Thyroid gland (tissue), 4 donors: ENCODE results near the gene FOXC1. TPM values are rescaled to one million over a fixed set of nuclear protein-coding genes. Genes with fewer than 3 reads are reported as not detected.

Experiments
- DNase-seq, 2 donors: peaks; one replicate each; pipeline ENCODE4 v3.0.0-alpha.2; 2019
- H3K27ac ChIP-seq, 3 donors: fragments of 200-600 bp; sonication (generic); 1 replicate in 2 of 3; 2 replicates in 1 of 3; pipeline ENCODE4 v1.5.1; 2016 to 2019; ENCODE audit warnings: mild to moderate bottlenecking in 1 of 3, moderate library complexity in 1 of 3
- H3K27me3 ChIP-seq: fragments of 200-600 bp; sonication (generic); one replicate; pipeline ENCODE4 v1.5.1; 2019
- H3K36me3 ChIP-seq, 2 donors: fragments of 200-600 bp; sonication (generic); one replicate each; pipeline ENCODE4 v1.5.1; 2016 to 2019
- H3K4me1 ChIP-seq, 2 donors: fragments of 200-600 bp; sonication (generic); one replicate each; pipeline ENCODE4 v1.5.1; 2017 to 2019
- H3K4me3 ChIP-seq, 3 donors: fragments of 200-600 bp; sonication (generic); replicated peaks in 1 of 3; 1 replicate in 2 of 3; 2 replicates in 1 of 3; pipeline ENCODE4 v1.5.1; 2016; ENCODE audit warnings: mild to moderate bottlenecking in 1 of 3
- H3K9me3 ChIP-seq: fragments of 200-600 bp; sonication (generic); one replicate; pipeline ENCODE4 v1.5.1; 2017
- POLR2A ChIP-seq, 2 donors: fragments of 450-650 bp; IDR thresholded peaks; one replicate each; pipeline ENCODE4 v1.6.1; 2017; ENCODE audit warnings: antibody characterized with exemption in 2 of 2, mild to moderate bottlenecking in 2 of 2, moderate library complexity in 1 of 2
- WGBS, 2 donors: methylation state at CpG; one replicate each; pipeline ENCODE4 v1.1.5; 2017; 5-methylcytosine and 5-hydroxymethylcytosine counted together
- intact Hi-C: fragments of 100-400 bp; cut with DNase I; formaldehyde crosslinking; loops from one replicate; pipeline ENCODE4 v1.15.1; 2023
- total RNA-seq, 4 donors: library from RNA; depleted of rRNA; stranded (reverse); fragments of >200 nt; gene quantifications; one replicate each; pipeline ENCODE4 v1.2.3, GENCODE V29; 2016
- TF ChIP-seq, protein P1 (sequence below), 6 experiments: fragments of 200-600 bp in 3 of 6; fragments of 450-650 bp in 3 of 6; sonication (generic) in 3 of 6; IDR thresholded peaks; one replicate each; pipeline ENCODE4 v1.5.1; 2016 to 2019; ENCODE audit warnings: antibody characterized with exemption in 6 of 6, mild to moderate bottlenecking in 2 of 6, inconsistent platforms in 1 of 6, moderate library complexity in 1 of 6

Gene FOXC1
- total RNA-seq, 4 donors from 2014 or later = 3.8 to 8.1 (median 5.5) TPM

DNA sequence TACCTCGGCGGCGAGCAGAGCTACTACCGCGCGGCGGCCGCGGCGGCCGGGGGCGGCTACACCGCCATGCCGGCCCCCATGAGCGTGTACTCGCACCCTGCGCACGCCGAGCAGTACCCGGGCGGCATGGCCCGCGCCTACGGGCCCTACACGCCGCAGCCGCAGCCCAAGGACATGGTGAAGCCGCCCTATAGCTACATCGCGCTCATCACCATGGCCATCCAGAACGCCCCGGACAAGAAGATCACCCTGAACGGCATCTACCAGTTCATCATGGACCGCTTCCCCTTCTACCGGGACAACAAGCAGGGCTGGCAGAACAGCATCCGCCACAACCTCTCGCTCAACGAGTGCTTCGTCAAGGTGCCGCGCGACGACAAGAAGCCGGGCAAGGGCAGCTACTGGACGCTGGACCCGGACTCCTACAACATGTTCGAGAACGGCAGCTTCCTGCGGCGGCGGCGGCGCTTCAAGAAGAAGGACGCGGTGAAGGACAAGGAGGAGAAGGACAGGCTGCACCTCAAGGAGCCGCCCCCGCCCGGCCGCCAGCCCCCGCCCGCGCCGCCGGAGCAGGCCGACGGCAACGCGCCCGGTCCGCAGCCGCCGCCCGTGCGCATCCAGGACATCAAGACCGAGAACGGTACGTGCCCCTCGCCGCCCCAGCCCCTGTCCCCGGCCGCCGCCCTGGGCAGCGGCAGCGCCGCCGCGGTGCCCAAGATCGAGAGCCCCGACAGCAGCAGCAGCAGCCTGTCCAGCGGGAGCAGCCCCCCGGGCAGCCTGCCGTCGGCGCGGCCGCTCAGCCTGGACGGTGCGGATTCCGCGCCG is 994 bp downstream of the FOXC1 start:
- Histone ChIP-seq H3K36me3 (no peaks in the 10 kb centered on the region), H3K27ac (peak overlapping the region; percentile 59 to 88 (median 88)), H3K27me3 (peaks cover 51% of the 10 kb centered on the region), H3K4me1 (peaks cover 10 to 37% of the 10 kb centered on the region in 2 donors), H3K4me3 (peak overlapping the region in 2 of 3 donors; percentile 32 to 56), H3K9me3 (no peaks in the 10 kb centered on the region)
- peak in 1 of 2 donors; percentile 22 for DNase-seq
- WGBS, 2 donors = 2 to 10% methylated on average over 26 to 34 of the region's 101 CpGs
- TF ChIP-seq POLR2A (IDR thresholded peaks at IDR 0.05) = no peak
- TF ChIP-seq, protein P1, sequence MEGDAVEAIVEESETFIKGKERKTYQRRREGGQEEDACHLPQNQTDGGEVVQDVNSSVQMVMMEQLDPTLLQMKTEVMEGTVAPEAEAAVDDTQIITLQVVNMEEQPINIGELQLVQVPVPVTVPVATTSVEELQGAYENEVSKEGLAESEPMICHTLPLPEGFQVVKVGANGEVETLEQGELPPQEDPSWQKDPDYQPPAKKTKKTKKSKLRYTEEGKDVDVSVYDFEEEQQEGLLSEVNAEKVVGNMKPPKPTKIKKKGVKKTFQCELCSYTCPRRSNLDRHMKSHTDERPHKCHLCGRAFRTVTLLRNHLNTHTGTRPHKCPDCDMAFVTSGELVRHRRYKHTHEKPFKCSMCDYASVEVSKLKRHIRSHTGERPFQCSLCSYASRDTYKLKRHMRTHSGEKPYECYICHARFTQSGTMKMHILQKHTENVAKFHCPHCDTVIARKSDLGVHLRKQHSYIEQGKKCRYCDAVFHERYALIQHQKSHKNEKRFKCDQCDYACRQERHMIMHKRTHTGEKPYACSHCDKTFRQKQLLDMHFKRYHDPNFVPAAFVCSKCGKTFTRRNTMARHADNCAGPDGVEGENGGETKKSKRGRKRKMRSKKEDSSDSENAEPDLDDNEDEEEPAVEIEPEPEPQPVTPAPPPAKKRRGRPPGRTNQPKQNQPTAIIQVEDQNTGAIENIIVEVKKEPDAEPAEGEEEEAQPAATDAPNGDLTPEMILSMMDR (IDR thresholded peaks at IDR 0.05) = no peak
- intact Hi-C loops = no loop called here

DNA sequence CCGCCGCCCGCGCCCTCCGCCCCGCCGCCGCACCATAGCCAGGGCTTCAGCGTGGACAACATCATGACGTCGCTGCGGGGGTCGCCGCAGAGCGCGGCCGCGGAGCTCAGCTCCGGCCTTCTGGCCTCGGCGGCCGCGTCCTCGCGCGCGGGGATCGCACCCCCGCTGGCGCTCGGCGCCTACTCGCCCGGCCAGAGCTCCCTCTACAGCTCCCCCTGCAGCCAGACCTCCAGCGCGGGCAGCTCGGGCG is 1.5 kb downstream of the FOXC1 start:
- Histone ChIP-seq H3K4me3 (peak overlapping the region in 1 of 3 donors; percentile 56), H3K27ac (peak overlapping the region in 2 of 3 donors; percentile 88), H3K9me3 (no peaks in the 10 kb centered on the region), H3K4me1 (peaks cover 10 to 36% of the 10 kb centered on the region in 2 donors), H3K27me3 (peaks cover 46% of the 10 kb centered on the region), H3K36me3 (no peaks in the 10 kb centered on the region)
- no CpG with 5 or more reads among the region's 38 CpGs for WGBS, 2 donors
- DNase-seq = no peak
- intact Hi-C loops = no loop called here
- TF ChIP-seq POLR2A (IDR thresholded peaks at IDR 0.05) = no peak
- TF ChIP-seq, protein P1 (IDR thresholded peaks at IDR 0.05) = peak in 1 of 6 experiments; percentile 7

DNA sequence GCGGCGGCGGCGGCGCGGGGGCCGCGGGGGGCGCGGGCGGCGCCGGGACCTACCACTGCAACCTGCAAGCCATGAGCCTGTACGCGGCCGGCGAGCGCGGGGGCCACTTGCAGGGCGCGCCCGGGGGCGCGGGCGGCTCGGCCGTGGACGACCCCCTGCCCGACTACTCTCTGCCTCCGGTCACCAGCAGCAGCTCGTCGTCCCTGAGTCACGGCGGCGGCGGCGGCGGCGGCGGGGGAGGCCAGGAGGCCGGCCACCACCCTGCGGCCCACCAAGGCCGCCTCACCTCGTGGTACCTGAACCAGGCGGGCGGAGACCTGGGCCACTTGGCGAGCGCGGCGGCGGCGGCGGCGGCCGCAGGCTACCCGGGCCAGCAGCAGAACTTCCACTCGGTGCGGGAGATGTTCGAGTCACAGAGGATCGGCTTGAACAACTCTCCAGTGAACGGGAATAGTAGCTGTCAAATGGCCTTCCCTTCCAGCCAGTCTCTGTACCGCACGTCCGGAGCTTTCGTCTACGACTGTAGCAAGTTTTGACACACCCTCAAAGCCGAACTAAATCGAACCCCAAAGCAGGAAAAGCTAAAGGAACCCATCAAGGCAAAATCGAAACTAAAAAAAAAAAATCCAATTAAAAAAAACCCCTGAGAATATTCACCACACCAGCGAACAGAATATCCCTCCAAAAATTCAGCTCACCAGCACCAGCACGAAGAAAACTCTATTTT is 2.0 kb downstream of the FOXC1 start:
- TF ChIP-seq POLR2A (IDR thresholded peaks at IDR 0.05) = no peak
- TF ChIP-seq, protein P1 (IDR thresholded peaks at IDR 0.05) = no peak
- peaks cover 10 to 36% of the 10 kb centered on the region in 2 donors for H3K4me1 ChIP-seq
- peaks cover 41% of the 10 kb centered on the region for H3K27me3 ChIP-seq
- H3K27ac ChIP-seq = peak overlapping the region; percentile 36 to 66 (median 36)
- H3K4me3 ChIP-seq = peak overlapping the region in 2 of 3 donors; percentile 21 to 56
- WGBS, 2 donors = 10% methylated on average over 15 to 16 of the region's 71 CpGs
- H3K9me3 ChIP-seq = no peaks in the 10 kb centered on the region
- intact Hi-C loops = no loop called here
- H3K36me3 ChIP-seq = no peaks in the 10 kb centered on the region
- DNase-seq = no peak

DNA sequence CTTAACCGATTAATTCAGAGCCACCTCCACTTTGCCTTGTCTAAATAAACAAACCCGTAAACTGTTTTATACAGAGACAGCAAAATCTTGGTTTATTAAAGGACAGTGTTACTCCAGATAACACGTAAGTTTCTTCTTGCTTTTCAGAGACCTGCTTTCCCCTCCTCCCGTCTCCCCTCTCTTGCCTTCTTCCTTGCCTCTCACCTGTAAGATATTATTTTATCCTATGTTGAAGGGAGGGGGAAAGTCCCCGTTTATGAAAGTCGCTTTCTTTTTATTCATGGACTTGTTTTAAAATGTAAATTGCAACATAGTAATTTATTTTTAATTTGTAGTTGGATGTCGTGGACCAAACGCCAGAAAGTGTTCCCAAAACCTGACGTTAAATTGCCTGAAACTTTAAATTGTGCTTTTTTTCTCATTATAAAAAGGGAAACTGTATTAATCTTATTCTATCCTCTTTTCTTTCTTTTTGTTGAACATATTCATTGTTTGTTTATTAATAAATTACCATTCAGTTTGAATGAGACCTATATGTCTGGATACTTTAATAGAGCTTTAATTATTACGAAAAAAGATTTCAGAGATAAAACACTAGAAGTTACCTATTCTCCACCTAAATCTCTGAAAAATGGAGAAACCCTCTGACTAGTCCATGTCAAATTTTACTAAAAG is 2.7 kb downstream of the FOXC1 start:
- H3K27me3 ChIP-seq = peaks cover 36% of the 10 kb centered on the region

More for the DNA sequence above, 2.7 kb downstream of the FOXC1 start:
- TF ChIP-seq, protein P1 (IDR thresholded peaks at IDR 0.05) = no peak
- no peak for TF ChIP-seq POLR2A (IDR thresholded peaks at IDR 0.05)
- Histone ChIP-seq H3K4me1 (peaks cover 10 to 34% of the 10 kb centered on the region in 2 donors), H3K9me3 (no peaks in the 10 kb centered on the region), H3K27ac (peak overlapping the region in 2 of 3 donors; percentile 66 to 78), H3K4me3 (peak overlapping the region in 2 of 3 donors; percentile 21 to 56), H3K36me3 (no peaks in the 10 kb centered on the region)
- WGBS, 2 donors = 31 to 41% methylated on average over 10 of the region's 10 CpGs
- intact Hi-C loops = no loop called here
- DNase-seq = no peak
